Heart left ventricle (tissue), 13 donors: Measurements from ENCODE around the gene RNF26.

Experiments used
- CTCF ChIP-seq, 12 donors: fragments of 200-600 bp; sonication (generic) in 4 of 12; IDR thresholded peaks; one replicate each; pipeline versions ENCODE4 v1.5.0 to v1.8.0; 2018 to 2022; ENCODE audit warnings: antibody characterized with exemption in 12 of 12, mild to moderate bottlenecking in 5 of 12
- POLR2A ChIP-seq, 2 donors: fragments of 450-650 bp; IDR thresholded peaks; one replicate each; pipeline ENCODE4 v1.6.1; 2017; ENCODE audit warnings: antibody characterized with exemption in 2 of 2, mild to moderate bottlenecking in 2 of 2, moderate library complexity in 2 of 2
- donor health status: ischemic (EF 13 %, LVEDD 7.1; RV severe dilation, severe dysfunction).
- donor health status: DM: no; HTN: yes; CAD: no.
- donor health status: DM: no; HTN: no; CAD: no.
- donor health status: ischemic (EF 25% LVEDD 6.9; RV normal size, moderate dysfunction).
- donor health status: ischemic (EF 25% LVEDD 5.7; RV mildly dilated, moderate dysfunction).
- donor health status: ischemic (EF 35%, LVEDD 5.7; RV mildly dilated, moderate dysfunction).
- donor health status: nonischemic (EF 11% LVEDD 7.7; RV severe dilation, severe dysfunction).
- donor health status: DM: yes; HTN: yes; CAD: no.
- donor health status: PGD.
- donor health status: ischemic (EF 29% LVEDD 5.4; RV normal size, mild dysfunction).
- donor health status: nonischemic (EF 23%, LVEDD 6.1; RV moderate dilation, normal function).

- no peak for TF ChIP-seq CTCF (IDR thresholded peaks at IDR 0.05)
- TF ChIP-seq POLR2A (IDR thresholded peaks at IDR 0.05): no peak
Observed at GRCh38 chr11:119365071-119365591, 30.8 kb downstream of the RNF26 start.
